ENCODE data around the gene GADD45B.

DNA sequence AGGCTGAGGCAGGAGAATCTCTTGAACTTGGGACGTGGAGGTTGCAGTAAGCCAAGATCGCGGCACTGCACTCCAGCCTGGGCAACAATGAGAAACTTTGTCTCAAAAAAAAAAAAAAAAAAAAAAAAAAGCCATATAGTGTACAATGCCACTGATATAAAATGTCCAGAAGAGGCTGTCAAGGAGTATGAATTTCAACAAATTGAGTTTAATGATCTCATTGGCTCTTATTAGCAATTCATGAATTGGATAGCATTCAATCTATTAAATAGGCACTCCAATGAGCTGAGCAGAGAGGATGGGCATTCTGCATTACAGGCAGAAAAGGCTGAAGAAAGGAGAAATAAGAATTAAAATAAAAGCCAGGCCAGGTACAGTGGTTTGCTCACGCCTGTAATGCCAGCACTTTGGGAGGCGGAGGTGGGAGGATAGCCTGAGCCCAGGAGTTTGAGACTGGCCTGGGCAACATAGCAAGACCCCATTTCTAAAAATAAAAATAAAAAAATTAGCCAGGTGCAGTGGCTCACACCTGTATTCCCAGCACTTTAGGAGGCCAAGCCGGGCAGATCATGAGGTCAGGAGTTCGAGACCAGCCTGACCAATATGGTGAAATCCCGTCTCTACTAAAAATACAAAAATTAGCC lies 18.4 kb upstream of the GADD45B start:
- no peak for TF ChIP-seq CTCF (conservative IDR thresholded peaks at IDR 0.05)
- TF ChIP-seq EZH2 (IDR thresholded peaks at IDR 0.05; ENCODE audit: low read depth): no peak
